Measurements from ENCODE around the gene DDR2. TPM values are rescaled to one million over a fixed set of nuclear protein-coding genes. Genes with fewer than 3 reads are reported as not detected.
A peak's percentile ranks its signal among the peaks of the same experiment; 100 is the strongest.

DDR2 gene
- total RNA-seq, 1 experiment from 2014 or later: 0.52 TPM

DNA sequence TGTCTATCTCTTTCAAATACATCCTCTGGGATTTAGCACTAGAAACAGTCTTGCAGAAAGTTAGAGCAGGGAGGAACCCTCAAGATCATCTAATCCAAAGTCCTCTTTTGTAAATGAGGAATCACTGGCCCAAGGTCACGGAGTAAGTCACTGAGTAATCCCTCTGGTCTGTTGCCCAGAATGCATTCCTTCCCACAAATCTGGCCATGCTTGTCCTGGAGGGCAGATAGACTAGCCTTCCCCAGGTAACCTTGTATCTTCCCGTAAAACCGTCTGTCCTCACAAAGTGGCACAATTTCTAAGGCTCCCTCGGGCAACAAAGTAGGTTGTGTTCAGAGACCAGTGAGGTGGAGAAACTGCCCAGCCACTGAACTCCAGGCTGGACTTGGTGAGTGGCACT lies 46.2 kb downstream of the DDR2 start:
- no peak overlapping the region for H3K18ac ChIP-seq (ENCODE audit: insufficient read length, low read depth, low read length)
- H4K91ac ChIP-seq (ENCODE audit: insufficient read length, low read depth, low read length): no peak overlapping the region
- H2BK20ac ChIP-seq (ENCODE audit: low read depth, low read length, poor library complexity, severe bottlenecking): no peak overlapping the region
- DNase-seq: no peak
- WGBS (ENCODE audit: extremely low coverage, insufficient read length, low lambda C conversion rate): no CpG with 5 or more reads among the region's 4 CpGs
- no peaks in the 10 kb centered on the region for H3K4me1 ChIP-seq (ENCODE audit: insufficient read depth, low read length)
- no peak overlapping the region for H2BK5ac ChIP-seq (ENCODE audit: insufficient read length, low read length)
- H3K27ac ChIP-seq (ENCODE audit: insufficient read length, low read depth, low read length): no peak overlapping the region
- no peak overlapping the region for H2BK15ac ChIP-seq (ENCODE audit: low read depth, low read length)
- no peak overlapping the region for H3K9ac ChIP-seq (ENCODE audit: extremely low read depth, insufficient read length, low read length)
- no peak overlapping the region for H4K5ac ChIP-seq (ENCODE audit: insufficient read length, low read depth, low read length)
- Mint-ChIP-seq H3K4me1 (peaks cover 4 to 7% of the 10 kb centered on the region in 2 experiments), H3K36me3 (ENCODE audit: insufficient read depth in 1 of 3, low read depth in 3 of 3) (no peaks in the 10 kb centered on the region), H3K27ac (peak overlapping the region in 1 of 3 experiments; percentile 4; a peak in 1 of 7 replicates), H3K9me3 (peaks cover 4 to 5% of the 10 kb centered on the region in 2 experiments; a peak in 3 of 5 replicates), H3K4me3 (no peak overlapping the region), H3K27me3 (ENCODE audit: low read depth) (no peaks in the 10 kb centered on the region)
- no peaks in the 10 kb centered on the region for H3K79me1 ChIP-seq (ENCODE audit: insufficient read depth, low read depth, low read length, poor library complexity, severe bottlenecking)
- H3K23me2 ChIP-seq (ENCODE audit: insufficient read length, low read depth, low read length, poor library complexity, severe bottlenecking): no peaks in the 10 kb centered on the region
- no peak overlapping the region for H3K14ac ChIP-seq (ENCODE audit: insufficient read depth, low read length)
- TF ChIP-seq, protein P1, sequence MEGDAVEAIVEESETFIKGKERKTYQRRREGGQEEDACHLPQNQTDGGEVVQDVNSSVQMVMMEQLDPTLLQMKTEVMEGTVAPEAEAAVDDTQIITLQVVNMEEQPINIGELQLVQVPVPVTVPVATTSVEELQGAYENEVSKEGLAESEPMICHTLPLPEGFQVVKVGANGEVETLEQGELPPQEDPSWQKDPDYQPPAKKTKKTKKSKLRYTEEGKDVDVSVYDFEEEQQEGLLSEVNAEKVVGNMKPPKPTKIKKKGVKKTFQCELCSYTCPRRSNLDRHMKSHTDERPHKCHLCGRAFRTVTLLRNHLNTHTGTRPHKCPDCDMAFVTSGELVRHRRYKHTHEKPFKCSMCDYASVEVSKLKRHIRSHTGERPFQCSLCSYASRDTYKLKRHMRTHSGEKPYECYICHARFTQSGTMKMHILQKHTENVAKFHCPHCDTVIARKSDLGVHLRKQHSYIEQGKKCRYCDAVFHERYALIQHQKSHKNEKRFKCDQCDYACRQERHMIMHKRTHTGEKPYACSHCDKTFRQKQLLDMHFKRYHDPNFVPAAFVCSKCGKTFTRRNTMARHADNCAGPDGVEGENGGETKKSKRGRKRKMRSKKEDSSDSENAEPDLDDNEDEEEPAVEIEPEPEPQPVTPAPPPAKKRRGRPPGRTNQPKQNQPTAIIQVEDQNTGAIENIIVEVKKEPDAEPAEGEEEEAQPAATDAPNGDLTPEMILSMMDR (conservative IDR thresholded peaks at IDR 0.05): no peak
- no peaks in the 10 kb centered on the region for H3K79me2 ChIP-seq (ENCODE audit: insufficient read depth, low read length)
- no peak overlapping the region for H3K23ac ChIP-seq (ENCODE audit: insufficient read length, low read depth, low read length)
- no peak overlapping the region for H3T11ph ChIP-seq (ENCODE audit: low read length)
- H2AFZ ChIP-seq (ENCODE audit: low read length): no peak overlapping the region
- H2BK120ac ChIP-seq (ENCODE audit: low read depth, low read length, poor library complexity, severe bottlenecking): no peak overlapping the region
- no peak overlapping the region for H2AK5ac ChIP-seq (ENCODE audit: insufficient read length, low read length)
- H3K56ac ChIP-seq (ENCODE audit: insufficient read length, low read depth, low read length): no peak overlapping the region
- H3K4me2 ChIP-seq (ENCODE audit: insufficient read depth, insufficient read length, low read length): no peak overlapping the region
- no peaks in the 10 kb centered on the region for H3K9me3 ChIP-seq (ENCODE audit: control insufficient read depth, low read depth, low read length)
- H2BK12ac ChIP-seq (ENCODE audit: insufficient read length, low read depth, low read length): no peak overlapping the region
- no peaks in the 10 kb centered on the region; the same call in 1 of the 2 replicates for H3K27me3 ChIP-seq (ENCODE audit: insufficient read depth, low read length)
- no peak overlapping the region for H4K8ac ChIP-seq (replicated peaks; ENCODE audit: insufficient read length, low read depth, low read length)
- H3K4ac ChIP-seq (ENCODE audit: low read depth, low read length): no peak overlapping the region
- H4K20me1 ChIP-seq (ENCODE audit: control insufficient read depth, insufficient read depth, insufficient read length): no peaks in the 10 kb centered on the region
